Neural crest cell (in vitro differentiated cells): Measurements from ENCODE around the gene MRC1. TPM values are rescaled to one million over a fixed set of nuclear protein-coding genes. Genes with fewer than 3 reads are reported as not detected.

ENCODE experiments used
- DNase-seq: peaks from one replicate; pipeline ENCODE4 v3.0.0; 2021; ENCODE audit warnings: low read depth, mixed read lengths, low spot score
- H3K27ac Mint-ChIP-seq: one replicate; pipeline ENCODE4 v1.8.0; 2021; ENCODE audit warnings: mild to moderate bottlenecking, mixed read lengths; ENCODE audit not compliant: unreplicated experiment
- H3K27me3 Mint-ChIP-seq: 2 replicates; pipeline ENCODE4 v1.8.0; 2021; ENCODE audit warnings: low read depth, mild to moderate bottlenecking, mixed read lengths
- H3K36me3 Mint-ChIP-seq: 2 replicates; pipeline ENCODE4 v1.8.0; 2021; ENCODE audit warnings: low read depth, mild to moderate bottlenecking, mixed read lengths
- H3K4me1 Mint-ChIP-seq: 2 replicates; pipeline ENCODE4 v1.8.0; 2021; ENCODE audit warnings: mixed read lengths
- H3K4me3 Mint-ChIP-seq: one replicate; pipeline ENCODE4 v1.8.0; 2021; ENCODE audit warnings: mild to moderate bottlenecking, mixed read lengths
- H3K9me3 Mint-ChIP-seq: 2 replicates; pipeline ENCODE4 v1.8.0; 2021; ENCODE audit warnings: mixed read lengths
- CTCF ChIP-seq: fragments of 200-600 bp; sonication (generic); conservative IDR thresholded peaks from 2 replicates; pipeline ENCODE4 v1.5.0; 2021; ENCODE audit warnings: antibody characterized with exemption, mild to moderate bottlenecking
- total RNA-seq: library from RNA; stranded (reverse); gene quantifications from 2 replicates; pipeline ENCODE4 v1.2.1, GENCODE V29; 2021

MRC1 gene
- total RNA-seq, 1 donor from 2014 or later, result not detected

GRCh38 chr10:17838080-17838648 lies 29.0 kb downstream of the MRC1 start:
- TF ChIP-seq CTCF, result no peak
- no peak overlapping the region for H3K27ac Mint-ChIP-seq
- DNase-seq, result no peak
- H3K36me3 Mint-ChIP-seq, result no peaks in the 10 kb centered on the region
- peaks cover 2% of the 10 kb centered on the region for H3K27me3 Mint-ChIP-seq
- no peaks in the 10 kb centered on the region for H3K4me1 Mint-ChIP-seq
- no peaks in the 10 kb centered on the region for H3K9me3 Mint-ChIP-seq
- no peak overlapping the region for H3K4me3 Mint-ChIP-seq

GRCh38 chr10:17841050-17841449 lies 31.9 kb downstream of the MRC1 start:
- no peaks in the 10 kb centered on the region for H3K9me3 Mint-ChIP-seq
- no peaks in the 10 kb centered on the region for H3K36me3 Mint-ChIP-seq
- no peak for TF ChIP-seq CTCF
- no peak for DNase-seq
- no peak overlapping the region for H3K27ac Mint-ChIP-seq
- no peaks in the 10 kb centered on the region for H3K4me1 Mint-ChIP-seq
- no peak overlapping the region for H3K4me3 Mint-ChIP-seq
- H3K27me3 Mint-ChIP-seq, result peaks cover 2% of the 10 kb centered on the region

GRCh38 chr10:17842641-17843040 lies 33.5 kb downstream of the MRC1 start:
- no peaks in the 10 kb centered on the region for H3K36me3 Mint-ChIP-seq
- H3K4me3 Mint-ChIP-seq, result no peak overlapping the region
- H3K27ac Mint-ChIP-seq, result no peak overlapping the region
- no peaks in the 10 kb centered on the region for H3K4me1 Mint-ChIP-seq
- no peaks in the 10 kb centered on the region for H3K27me3 Mint-ChIP-seq
- no peak for DNase-seq
- H3K9me3 Mint-ChIP-seq, result no peaks in the 10 kb centered on the region
- no peak for TF ChIP-seq CTCF

- Mint-ChIP-seq H3K4me3 (no peak overlapping the region), H3K27ac (no peak overlapping the region), H3K36me3 (no peaks in the 10 kb centered on the region), H3K9me3 (no peaks in the 10 kb centered on the region), H3K4me1 (no peaks in the 10 kb centered on the region), H3K27me3 (no peaks in the 10 kb centered on the region)
- DNase-seq, result no peak
- peak; percentile 70 for TF ChIP-seq CTCF
Measured at GRCh38 chr10:17847585-17848296, 38.6 kb downstream of the MRC1 start.

GRCh38 chr10:17848646-17849045 lies 39.5 kb downstream of the MRC1 start:
- Mint-ChIP-seq H3K36me3 (no peaks in the 10 kb centered on the region), H3K27ac (no peak overlapping the region), H3K4me3 (no peak overlapping the region), H3K9me3 (no peaks in the 10 kb centered on the region), H3K27me3 (no peaks in the 10 kb centered on the region), H3K4me1 (no peaks in the 10 kb centered on the region)
- DNase-seq, result no peak
- TF ChIP-seq CTCF, result no peak
